ENCODE data around the gene RRAD. TPM values are rescaled to one million over a fixed set of nuclear protein-coding genes. Genes with fewer than 3 reads are reported as not detected.

The RRAD gene
- total RNA-seq, 2 donors from 2014 or later = 2.1 to 6.5 TPM

DNA sequence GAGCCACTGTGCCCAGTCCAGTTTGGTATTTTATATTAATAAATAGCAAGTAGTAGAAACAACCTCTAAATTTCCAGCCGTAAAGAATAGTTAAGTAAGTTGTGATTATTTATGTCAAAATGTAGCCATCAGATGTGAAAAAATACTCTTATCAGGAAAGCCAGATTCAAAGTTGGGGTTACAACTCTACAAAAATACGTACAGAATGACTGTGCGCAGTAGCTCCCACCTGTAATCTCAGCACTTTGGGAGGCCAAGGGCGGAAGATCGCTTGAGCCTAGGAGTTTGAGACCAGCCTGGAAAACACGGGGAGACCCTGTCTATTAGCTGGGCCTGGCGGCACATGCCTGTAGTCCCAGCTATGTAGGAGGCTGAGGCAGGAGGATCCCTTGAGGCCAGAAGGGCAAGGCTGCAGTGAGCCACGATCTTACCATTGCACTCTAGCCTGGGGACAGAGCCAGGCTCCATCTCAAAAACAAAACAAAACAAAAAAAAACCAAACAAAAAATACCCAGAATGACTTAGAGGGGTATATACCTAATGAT is 43.3 kb downstream of the RRAD start:
- H3K4me3 Mint-ChIP-seq = peak overlapping the region; percentile 87
- peaks cover 73% of the 10 kb centered on the region for H3K36me3 Mint-ChIP-seq (ENCODE audit: low read depth)
- H3K9me3 Mint-ChIP-seq = no peaks in the 10 kb centered on the region
- no peak for ATAC-seq (replicated peaks)
- peaks cover 29% of the 10 kb centered on the region for H3K4me1 Mint-ChIP-seq
- no peak overlapping the region for H3K27ac Mint-ChIP-seq
- H3K27me3 Mint-ChIP-seq = no peaks in the 10 kb centered on the region

DNA sequence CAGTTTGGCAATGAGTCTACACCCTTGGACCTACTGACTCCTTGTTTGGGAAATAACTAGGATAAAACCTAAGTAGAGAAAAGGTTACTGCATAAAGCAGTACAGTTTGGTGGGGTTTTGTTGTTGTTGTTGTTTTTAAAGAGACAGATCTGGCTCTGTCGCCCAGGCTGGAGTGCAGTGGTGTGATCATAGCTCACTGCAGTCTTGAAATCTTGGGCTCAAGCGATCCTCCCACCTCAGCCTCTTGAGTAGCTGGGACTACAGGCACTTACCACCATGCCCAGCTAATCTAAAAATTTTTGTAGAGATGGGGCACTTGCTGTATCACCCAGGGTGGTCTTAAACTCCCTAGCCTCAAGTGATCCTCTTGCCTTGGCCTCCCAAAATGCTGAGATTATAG is 43.8 kb downstream of the RRAD start:
- no peak overlapping the region for H3K27ac Mint-ChIP-seq
- peaks cover 29% of the 10 kb centered on the region for H3K4me1 Mint-ChIP-seq
- no peaks in the 10 kb centered on the region for H3K9me3 Mint-ChIP-seq
- ATAC-seq (replicated peaks) = no peak
- H3K4me3 Mint-ChIP-seq = peak overlapping the region; percentile 87
- H3K36me3 Mint-ChIP-seq (ENCODE audit: low read depth) = peaks cover 68% of the 10 kb centered on the region
- H3K27me3 Mint-ChIP-seq = no peaks in the 10 kb centered on the region

DNA sequence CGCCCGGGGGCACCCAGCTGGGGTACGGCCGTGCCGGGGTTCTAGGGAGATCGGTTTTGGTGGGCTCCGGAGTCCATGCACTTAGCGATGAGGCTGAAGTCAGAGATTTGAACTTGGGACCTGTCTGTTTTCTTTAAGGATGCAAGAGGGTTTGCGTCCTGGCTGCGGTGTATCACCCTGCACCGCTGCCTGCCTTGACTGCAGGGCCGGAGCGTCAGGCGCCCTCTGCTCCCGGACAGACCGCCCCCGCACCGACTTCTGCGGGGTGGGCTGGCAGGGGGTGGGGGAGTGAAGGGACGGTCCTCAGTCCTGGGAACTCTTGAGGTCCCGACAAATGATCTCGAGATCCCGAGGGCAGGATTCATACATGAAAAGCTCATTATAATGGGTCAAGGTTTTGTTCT is 44.3 kb downstream of the RRAD start:
- H3K36me3 Mint-ChIP-seq (ENCODE audit: low read depth) = peaks cover 63% of the 10 kb centered on the region
- H3K27ac Mint-ChIP-seq = no peak overlapping the region
- peaks cover 4% of the 10 kb centered on the region for H3K9me3 Mint-ChIP-seq
- peaks cover 33% of the 10 kb centered on the region for H3K4me1 Mint-ChIP-seq
- H3K4me3 Mint-ChIP-seq = peak overlapping the region; percentile 87
- ATAC-seq (replicated peaks) = no peak
- no peaks in the 10 kb centered on the region for H3K27me3 Mint-ChIP-seq

DNA sequence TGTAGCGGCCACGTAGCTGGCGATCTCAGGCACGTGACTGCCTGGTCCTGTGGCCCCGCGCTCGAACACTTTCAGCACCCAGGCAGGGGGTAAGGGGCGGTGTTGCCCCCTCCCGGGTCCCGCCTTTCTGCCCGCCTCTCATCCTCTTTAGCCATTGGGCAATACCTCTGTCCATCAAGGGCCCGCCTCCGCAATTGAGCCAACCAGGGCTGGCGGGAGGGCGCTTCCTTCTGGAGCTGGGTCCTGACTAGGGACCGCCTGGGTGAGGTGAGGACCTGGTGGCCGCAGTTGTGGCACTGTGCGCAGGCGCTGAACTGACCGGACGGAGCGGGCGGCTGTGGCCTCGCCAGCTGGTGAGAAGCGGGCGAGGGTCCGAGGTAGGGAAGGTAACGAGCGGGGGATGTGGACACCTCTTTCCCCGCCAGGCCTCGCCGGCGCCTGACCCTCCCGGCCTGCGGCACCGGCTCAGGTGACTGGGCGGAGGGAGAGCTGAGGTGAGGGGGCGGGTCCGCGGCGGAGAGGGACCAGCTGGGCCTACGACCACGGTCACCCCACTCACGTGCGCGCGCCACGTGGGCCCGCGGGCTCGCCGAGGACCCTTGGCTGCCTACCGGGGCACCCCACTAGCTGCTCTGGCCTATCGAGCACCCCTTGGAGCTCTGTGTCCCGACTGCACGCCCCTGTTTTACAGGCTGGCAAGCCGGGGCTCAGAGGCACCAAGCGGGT is 44.9 kb downstream of the RRAD start, which contains the start of gene PDP2:
Gene PDP2, plus strand, starts transcription at position 228 of the 726 bp plus-strand sequence. CDS start 3,770 bp downstream, outside the sequence.
- Mint-ChIP-seq H3K36me3 (ENCODE audit: low read depth) (peaks cover 57% of the 10 kb centered on the region), H3K4me1 (peaks cover 31% of the 10 kb centered on the region), H3K27me3 (no peaks in the 10 kb centered on the region), H3K9me3 (peaks cover 5% of the 10 kb centered on the region), H3K4me3 (peak within 1 kb of the TSS; percentile 87), H3K27ac (peak within 1 kb of the TSS; percentile 86)
- peak; percentile 85 for ATAC-seq (replicated peaks)

DNA sequence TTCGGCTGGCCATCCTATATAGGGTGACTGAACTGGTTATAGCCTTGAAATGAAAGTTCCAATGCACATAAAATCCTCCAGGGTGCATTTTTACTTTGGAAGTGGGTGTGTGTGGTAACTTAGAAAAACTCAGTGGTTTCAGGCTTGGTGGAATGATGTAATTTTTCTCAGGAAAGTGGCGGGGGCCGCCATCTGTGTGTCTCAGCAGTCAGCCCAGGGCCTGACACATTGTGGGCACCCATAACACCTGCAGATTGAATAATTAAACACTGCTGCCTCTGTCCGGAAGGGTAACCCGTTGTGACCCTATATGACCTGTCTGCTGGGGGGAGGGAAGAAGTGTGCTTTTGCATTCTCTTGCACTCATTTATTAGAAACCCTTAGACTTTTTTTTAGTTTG is 47.3 kb downstream of the RRAD start:
- peaks cover 38% of the 10 kb centered on the region for H3K4me1 Mint-ChIP-seq
- H3K9me3 Mint-ChIP-seq = peaks cover 5% of the 10 kb centered on the region
- peak overlapping the region; percentile 87 for H3K4me3 Mint-ChIP-seq
- peak; percentile 57 for ATAC-seq (replicated peaks)
- peak overlapping the region; percentile 79 for H3K27ac Mint-ChIP-seq
- peaks cover 48% of the 10 kb centered on the region for H3K36me3 Mint-ChIP-seq (ENCODE audit: low read depth)
- H3K27me3 Mint-ChIP-seq = no peaks in the 10 kb centered on the region

DNA sequence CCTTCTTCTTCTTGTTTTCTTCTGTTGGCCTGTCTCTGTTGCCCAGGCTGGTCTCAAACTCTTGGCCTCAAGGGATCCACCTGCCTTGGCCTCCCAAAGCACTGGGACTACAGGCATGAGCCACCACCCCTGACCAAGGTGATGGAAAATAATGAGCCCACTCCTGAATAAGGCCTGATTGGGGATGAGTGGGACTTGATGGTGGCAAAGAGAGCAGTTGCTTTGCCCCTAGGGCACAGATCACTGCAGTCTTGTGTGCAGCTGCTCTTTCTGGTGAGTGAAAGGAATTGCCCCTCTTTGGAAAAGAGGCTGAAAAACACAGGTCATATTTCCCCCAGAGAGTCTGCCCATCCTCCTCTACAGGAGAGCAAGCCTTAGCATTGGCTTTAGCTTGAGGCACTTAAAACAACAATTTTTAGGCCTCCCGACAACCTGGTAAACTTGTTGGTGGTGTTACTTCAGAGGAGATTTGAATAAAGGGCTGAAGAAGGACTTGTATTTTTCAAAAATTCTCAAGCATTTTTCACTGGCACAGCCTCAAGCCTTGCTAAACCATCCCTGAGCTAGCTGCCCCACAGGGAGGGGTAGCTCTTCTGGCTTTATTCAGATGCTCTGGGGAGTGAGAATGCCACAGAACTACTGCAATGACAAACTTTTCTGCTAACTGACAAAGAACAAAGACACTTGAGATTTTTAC is 51.1 kb downstream of the RRAD start:
- ATAC-seq (replicated peaks) = peak; percentile 41
- Mint-ChIP-seq H3K36me3 (ENCODE audit: low read depth) (peaks cover 22% of the 10 kb centered on the region), H3K27ac (peak overlapping the region; percentile 84), H3K4me3 (peak overlapping the region; percentile 88), H3K9me3 (peaks cover 5% of the 10 kb centered on the region), H3K4me1 (peaks cover 39% of the 10 kb centered on the region), H3K27me3 (no peaks in the 10 kb centered on the region)

DNA sequence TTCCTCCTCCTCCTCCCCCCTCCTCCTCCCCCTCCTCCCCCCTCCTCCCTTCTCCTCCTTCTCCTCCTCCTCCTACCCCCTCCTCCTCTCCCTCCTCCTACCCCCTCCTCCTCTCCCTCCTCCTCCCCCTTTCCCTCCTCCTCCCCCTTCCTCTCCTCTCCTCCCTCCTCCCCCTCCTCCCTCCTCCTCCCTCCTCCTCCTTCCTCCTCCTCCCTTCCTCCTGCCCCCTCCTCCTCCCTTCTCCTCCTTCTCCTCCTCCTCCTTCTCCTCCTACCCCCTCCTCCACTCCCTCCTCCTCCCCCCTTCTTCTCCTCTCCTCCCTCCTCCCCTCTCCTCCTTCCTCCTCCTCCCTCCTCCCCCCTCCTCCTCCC is 51.7 kb downstream of the RRAD start:
- Mint-ChIP-seq H3K27me3 (no peaks in the 10 kb centered on the region), H3K27ac (peak overlapping the region; percentile 84), H3K4me3 (peak overlapping the region; percentile 88), H3K9me3 (peaks cover 5% of the 10 kb centered on the region), H3K4me1 (peaks cover 39% of the 10 kb centered on the region), H3K36me3 (ENCODE audit: low read depth) (peaks cover 22% of the 10 kb centered on the region)
- no peak for ATAC-seq (replicated peaks)

DNA sequence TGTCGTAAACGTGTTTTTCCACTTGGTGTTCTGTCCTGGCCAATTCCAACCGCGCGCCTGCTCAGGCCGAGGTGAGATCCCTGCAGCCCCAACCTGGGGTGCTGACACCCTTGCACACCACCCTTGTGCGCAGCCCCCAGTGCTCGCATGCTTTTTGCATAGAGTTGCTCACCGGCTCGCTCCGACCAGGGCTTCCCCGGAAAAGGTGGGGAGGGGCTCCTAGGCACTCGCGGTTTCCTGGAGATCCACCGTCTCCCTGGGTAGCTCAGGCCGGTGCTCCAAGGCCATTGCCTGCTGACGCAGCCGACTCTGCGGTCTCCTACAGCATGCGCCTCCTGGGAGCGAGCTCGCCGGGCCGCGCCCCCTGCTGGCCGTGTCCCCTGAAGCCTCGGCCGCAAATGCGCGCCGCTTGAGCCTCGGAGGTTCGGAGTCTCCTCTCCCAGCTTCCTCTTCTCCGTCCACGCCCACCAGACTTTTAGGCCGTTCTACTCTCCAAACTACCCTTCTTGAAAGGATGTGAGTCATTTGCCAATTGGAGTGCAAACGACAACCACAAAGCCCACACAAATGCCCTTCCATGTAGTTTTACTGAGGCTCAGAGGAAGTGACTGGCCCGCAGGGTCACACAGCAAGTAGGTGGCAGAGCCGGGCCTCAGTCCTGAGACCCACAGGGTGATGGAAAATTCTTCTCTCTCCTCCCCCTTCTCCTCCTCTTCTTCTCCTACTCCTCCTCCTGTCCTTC is 52.2 kb downstream of the RRAD start:
- H3K27ac Mint-ChIP-seq = peak overlapping the region; percentile 84
- H3K27me3 Mint-ChIP-seq = no peaks in the 10 kb centered on the region
- ATAC-seq (replicated peaks) = peak; percentile 71
- H3K4me1 Mint-ChIP-seq = peaks cover 33% of the 10 kb centered on the region
- H3K9me3 Mint-ChIP-seq = peaks cover 5% of the 10 kb centered on the region
- H3K36me3 Mint-ChIP-seq (ENCODE audit: low read depth) = peaks cover 18% of the 10 kb centered on the region
- H3K4me3 Mint-ChIP-seq = peak overlapping the region; percentile 88

DNA sequence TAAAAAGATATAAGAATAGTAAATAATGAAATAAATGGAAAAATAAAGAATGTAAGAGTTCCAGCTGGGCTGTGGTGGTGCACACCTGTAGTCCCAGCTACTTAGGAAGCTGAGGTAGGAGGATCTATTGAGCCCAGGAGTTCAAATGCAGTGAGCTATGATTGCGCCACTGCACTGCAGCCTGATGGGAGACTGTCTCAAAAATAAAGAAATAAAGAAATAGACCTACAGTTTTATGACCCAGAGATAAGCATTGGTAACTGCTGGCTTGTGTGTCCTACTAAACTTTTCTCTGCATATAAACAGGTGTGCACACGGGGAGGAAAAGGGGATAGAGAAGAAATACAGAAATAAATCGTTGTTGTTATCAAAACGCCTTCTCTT is 52.8 kb downstream of the RRAD start:
- Mint-ChIP-seq H3K4me1 (peaks cover 33% of the 10 kb centered on the region), H3K27me3 (no peaks in the 10 kb centered on the region), H3K9me3 (peaks cover 5% of the 10 kb centered on the region), H3K27ac (peak overlapping the region; percentile 84), H3K4me3 (peak overlapping the region; percentile 88), H3K36me3 (ENCODE audit: low read depth) (peaks cover 14% of the 10 kb centered on the region)
- ATAC-seq (replicated peaks) = no peak

DNA sequence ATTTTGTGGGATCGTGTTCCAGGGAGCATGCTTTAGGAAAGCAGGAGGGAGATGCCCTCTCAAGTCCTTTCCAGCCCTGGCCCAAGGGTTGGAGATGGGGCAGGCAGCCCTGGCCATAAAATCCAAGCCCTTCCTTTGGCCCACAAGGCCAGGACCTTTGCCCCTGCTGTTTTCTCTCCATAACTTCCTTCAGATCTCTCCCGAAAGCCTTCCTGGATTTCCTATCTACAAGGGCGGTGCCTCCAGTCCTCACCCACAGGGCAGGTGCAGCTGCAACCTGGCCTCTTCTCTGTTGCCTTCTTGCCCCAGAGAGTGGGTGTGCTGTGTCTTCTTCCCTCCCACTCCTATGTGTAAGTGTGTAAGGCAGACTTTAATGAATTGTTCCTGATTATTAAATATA is 53.5 kb downstream of the RRAD start:
- peaks cover 34% of the 10 kb centered on the region for H3K4me1 Mint-ChIP-seq
- peaks cover 14% of the 10 kb centered on the region for H3K36me3 Mint-ChIP-seq (ENCODE audit: low read depth)
- H3K27ac Mint-ChIP-seq = no peak overlapping the region
- H3K27me3 Mint-ChIP-seq = no peaks in the 10 kb centered on the region
- peaks cover 5% of the 10 kb centered on the region for H3K9me3 Mint-ChIP-seq
- no peak for ATAC-seq (replicated peaks)
- peak overlapping the region; percentile 88 for H3K4me3 Mint-ChIP-seq

Other genes starting within 250 kb of the RRAD start
- 1 to 10 TPM; 2.0 to 3.2 TPM for gene CMTM4, start 228.8 kb downstream of the RRAD start, total RNA-seq
- 10 to 100 TPM; 61.0 to 67.3 TPM for gene DYNC1LI2, start 173.9 kb downstream of the RRAD start, total RNA-seq
- gene TERB1, start 124.0 kb downstream of the RRAD start, total RNA-seq = under 1 TPM; 0.13 to 0.34 TPM
- gene NAE1, start 94.6 kb downstream of the RRAD start, total RNA-seq = 100 to 1,000 TPM in 1 of 2 donors, 10 to 100 TPM in 1; 86.7 to 110 TPM
- gene CA7, start 81.1 kb downstream of the RRAD start, total RNA-seq = not detected
- gene PDP2, start 45.0 kb downstream of the RRAD start, total RNA-seq = 10 to 100 TPM; 33.5 to 76.6 TPM
- not detected for gene CDH16, start 6.7 kb downstream of the RRAD start, total RNA-seq
- 100 to 1,000 TPM; 153 to 167 TPM for gene CIAO2B, start 8.9 kb upstream of the RRAD start, total RNA-seq
- 10 to 100 TPM; 31.2 to 31.5 TPM for gene CES2, start 10.0 kb upstream of the RRAD start, total RNA-seq
- 1 to 10 TPM; 2.6 to 4.2 TPM for gene CES3, start 35.7 kb upstream of the RRAD start, total RNA-seq
- gene CES4A, start 63.1 kb upstream of the RRAD start, total RNA-seq = 10 to 100 TPM; 18.3 to 43.5 TPM
- gene CBFB, start 103.6 kb upstream of the RRAD start, total RNA-seq = 100 to 1,000 TPM; 115 to 214 TPM
- 10 to 100 TPM; 14.8 to 18.0 TPM for gene PHAF1, start 184.4 kb upstream of the RRAD start, total RNA-seq
- gene B3GNT9, start 225.5 kb upstream of the RRAD start, total RNA-seq = 10 to 100 TPM in 1 of 2 donors, 1 to 10 TPM in 1; 8.3 to 12.3 TPM
- 10 to 100 TPM; 36.3 to 65.9 TPM for gene TRADD, start 234.4 kb upstream of the RRAD start, total RNA-seq
- gene FBXL8, start 234.4 kb upstream of the RRAD start, total RNA-seq = 100 to 1,000 TPM in 1 of 2 donors, 10 to 100 TPM in 1; 33.1 to 108 TPM
- 100 to 1,000 TPM in 1 of 2 donors, 10 to 100 TPM in 1; 71.3 to 325 TPM for gene HSF4, start 239.2 kb upstream of the RRAD start, total RNA-seq
- gene NOL3, start 245.0 kb upstream of the RRAD start, total RNA-seq = 100 to 1,000 TPM in 1 of 2 donors, 10 to 100 TPM in 1; 30.0 to 194 TPM

Data from activated T-helper 17 cell treated with anti-CD3 and anti-CD28 coated beads, Interleukin-2, amount 50 U/mL, for 72 hours (primary cell).